Measurements from ENCODE around the gene SDK1. TPM values are rescaled to one million over a fixed set of nuclear protein-coding genes. Genes with fewer than 3 reads are reported as not detected.

Gene SDK1
- total RNA-seq, 4 donors from 2014 or later, result 2.5 to 12.9 (median 6.1) TPM

- WGBS, result 95% methylated on average over 8 of the region's 9 CpGs
- no peak for DNase-seq (ENCODE audit: low spot score in 2 of 2)
- no peak for TF ChIP-seq CTCF (IDR thresholded peaks at IDR 0.05)
- TF ChIP-seq POLR2A (IDR thresholded peaks at IDR 0.05), result no peak
- TF ChIP-seq POLR2AphosphoS5 (IDR thresholded peaks at IDR 0.05), result no peak
- TF ChIP-seq EP300 (IDR thresholded peaks at IDR 0.05), result no peak
- H3K27ac ChIP-seq, result no peak overlapping the region
- H3K27me3 ChIP-seq, result no peaks in the 10 kb centered on the region
- H3K36me3 ChIP-seq, result no peaks in the 10 kb centered on the region
- H3K9me3 ChIP-seq, result no peaks in the 10 kb centered on the region
- no peak overlapping the region for H3K4me3 ChIP-seq
- no peaks in the 10 kb centered on the region for H3K4me1 ChIP-seq
Measured at GRCh38 chr7:4043988-4044387, 742.9 kb downstream of the SDK1 start.

- DNase-seq (ENCODE audit: low spot score in 2 of 2), result no peak
- H3K9me3 ChIP-seq, result no peaks in the 10 kb centered on the region
- H3K27ac ChIP-seq, result no peak overlapping the region
- H3K4me1 ChIP-seq, result no peaks in the 10 kb centered on the region
- no peaks in the 10 kb centered on the region for H3K36me3 ChIP-seq
- WGBS, result 97% methylated on average over 15 of the region's 15 CpGs
- no peak overlapping the region for H3K4me3 ChIP-seq
- no peak for TF ChIP-seq EP300 (IDR thresholded peaks at IDR 0.05)
- TF ChIP-seq POLR2AphosphoS5 (IDR thresholded peaks at IDR 0.05), result no peak
- TF ChIP-seq CTCF (IDR thresholded peaks at IDR 0.05), result no peak
- TF ChIP-seq POLR2A (IDR thresholded peaks at IDR 0.05), result no peak
- no peaks in the 10 kb centered on the region for H3K27me3 ChIP-seq
Measured at GRCh38 chr7:4045450-4045849, 744.4 kb downstream of the SDK1 start.

GRCh38 chr7:4045975-4046374, 744.9 kb downstream of the SDK1 start:
- no peaks in the 10 kb centered on the region for H3K36me3 ChIP-seq
- H3K4me3 ChIP-seq, result no peak overlapping the region
- TF ChIP-seq POLR2AphosphoS5 (IDR thresholded peaks at IDR 0.05) (no peak), CTCF (IDR thresholded peaks at IDR 0.05) (no peak), EP300 (IDR thresholded peaks at IDR 0.05) (no peak), POLR2A (IDR thresholded peaks at IDR 0.05) (no peak)
- WGBS, result 92% methylated on average over 8 of the region's 8 CpGs
- H3K27ac ChIP-seq, result no peak overlapping the region
- H3K9me3 ChIP-seq, result no peaks in the 10 kb centered on the region
- no peaks in the 10 kb centered on the region for H3K4me1 ChIP-seq
- H3K27me3 ChIP-seq, result no peaks in the 10 kb centered on the region
- no peak for DNase-seq (ENCODE audit: low spot score in 2 of 2)

- no peaks in the 10 kb centered on the region for H3K27me3 ChIP-seq
Measured at GRCh38 chr7:4048336-4048735, 747.3 kb downstream of the SDK1 start.

GRCh38 chr7:4049202-4049601, 748.1 kb downstream of the SDK1 start:
- Histone ChIP-seq H3K9me3 (no peaks in the 10 kb centered on the region), H3K4me1 (no peaks in the 10 kb centered on the region), H3K27ac (no peak overlapping the region), H3K27me3 (no peaks in the 10 kb centered on the region), H3K4me3 (no peak overlapping the region), H3K36me3 (no peaks in the 10 kb centered on the region)
- no peak for DNase-seq (ENCODE audit: low spot score in 2 of 2)
- 96% methylated on average over 13 of the region's 13 CpGs for WGBS
- TF ChIP-seq POLR2AphosphoS5 (IDR thresholded peaks at IDR 0.05), result no peak
- TF ChIP-seq CTCF (IDR thresholded peaks at IDR 0.05), result no peak
- no peak for TF ChIP-seq POLR2A (IDR thresholded peaks at IDR 0.05)
- TF ChIP-seq EP300 (IDR thresholded peaks at IDR 0.05), result no peak

More at GRCh38 chr7:4048336-4048735, 747.3 kb downstream of the SDK1 start:
- H3K4me3 ChIP-seq, result no peak overlapping the region
- TF ChIP-seq POLR2A (IDR thresholded peaks at IDR 0.05) (no peak), CTCF (IDR thresholded peaks at IDR 0.05) (no peak), POLR2AphosphoS5 (IDR thresholded peaks at IDR 0.05) (no peak), EP300 (IDR thresholded peaks at IDR 0.05) (no peak)
- no peaks in the 10 kb centered on the region for H3K36me3 ChIP-seq
- 97% methylated on average over 14 of the region's 14 CpGs for WGBS
- H3K27ac ChIP-seq, result no peak overlapping the region
- no peaks in the 10 kb centered on the region for H3K9me3 ChIP-seq
- no peaks in the 10 kb centered on the region for H3K4me1 ChIP-seq
- DNase-seq (ENCODE audit: low spot score in 2 of 2), result no peak
